Esophagus mucosa (tissue), 1 donor: Measurements from ENCODE around the gene SPSB2. TPM values are rescaled to one million over a fixed set of nuclear protein-coding genes. Genes with fewer than 3 reads are reported as not detected.
A peak's percentile ranks its signal among the peaks of the same experiment; 100 is the strongest.
"Not testable (repeated sequence)": the region's sequence is repeated elsewhere in the genome, so short reads cannot be mapped to it uniquely, and the experiment has no call there.

Experiments
- ATAC-seq: fragments of 200-7000 bp; cut with Tn5 transposase; one replicate; pipeline ENCODE4 v1.9.1; 2020
- total RNA-seq: library from RNA; stranded (reverse); gene quantifications from one replicate; pipeline ENCODE4 v1.2.4, GENCODE V29; 2023
- donor health status: DM: yes; HTN: yes; CAD: no.

Gene SPSB2
- total RNA-seq, 1 donor from 2014 or later: 6.4 TPM

GRCh38 chr12:6899837-6900519 is 26.9 kb upstream of the SPSB2 start:
- ATAC-seq: no peak

DNA sequence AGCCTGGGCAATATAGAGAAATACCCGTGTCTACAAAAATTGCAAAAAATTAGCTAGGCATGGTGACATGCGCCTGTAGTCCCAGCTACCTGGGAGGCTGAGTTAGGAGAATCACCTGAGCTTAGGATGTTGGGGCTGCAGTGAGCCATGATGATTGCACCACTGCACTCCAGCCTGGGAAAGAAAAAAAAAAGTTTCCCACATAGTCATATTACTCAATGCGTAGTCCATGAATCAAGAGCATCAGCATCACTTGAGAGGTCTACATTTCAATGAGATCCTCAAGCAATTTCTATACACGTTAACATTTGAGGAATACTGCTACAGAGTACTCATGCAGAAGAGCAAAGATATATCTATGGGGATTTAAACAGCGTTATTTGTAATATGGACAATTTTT is 26.3 kb upstream of the SPSB2 start:
- no peak for ATAC-seq

DNA sequence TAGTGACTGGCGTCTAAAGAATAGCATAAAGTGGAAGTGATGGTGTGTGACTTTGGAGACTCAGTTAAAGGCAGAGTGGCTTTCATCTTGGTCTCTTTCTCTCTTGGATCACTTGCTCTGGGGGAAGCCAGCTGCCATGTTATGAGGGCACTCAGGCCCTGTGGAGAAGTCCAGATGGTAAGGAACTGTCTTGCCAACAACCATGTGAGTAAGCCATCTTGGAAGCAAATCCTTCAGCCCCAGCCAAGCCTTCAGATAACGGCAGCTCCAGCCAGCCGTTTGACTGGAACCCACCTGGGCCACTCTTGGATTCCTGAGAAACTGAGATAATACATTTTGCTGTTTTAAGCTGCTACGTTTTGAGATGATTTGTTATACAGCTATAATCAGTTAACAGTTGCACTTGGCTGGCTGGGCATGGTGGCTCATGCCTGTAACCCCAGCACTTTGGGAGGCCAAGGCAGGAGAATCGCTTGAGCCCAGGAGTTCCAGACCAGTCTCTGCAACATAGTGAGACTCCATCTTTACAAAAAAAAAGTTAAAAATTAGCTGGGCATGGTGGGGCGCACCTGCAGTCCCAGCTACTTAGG is 23.8 kb upstream of the SPSB2 start:
- no peak for ATAC-seq

GRCh38 chr12:6894321-6894720 is 21.2 kb upstream of the SPSB2 start:
- no peak for ATAC-seq

- not testable (repeated sequence) for ATAC-seq
These were observed 19.6 kb upstream of the SPSB2 start for GRCh38 chr12:6892683-6893082.

DNA sequence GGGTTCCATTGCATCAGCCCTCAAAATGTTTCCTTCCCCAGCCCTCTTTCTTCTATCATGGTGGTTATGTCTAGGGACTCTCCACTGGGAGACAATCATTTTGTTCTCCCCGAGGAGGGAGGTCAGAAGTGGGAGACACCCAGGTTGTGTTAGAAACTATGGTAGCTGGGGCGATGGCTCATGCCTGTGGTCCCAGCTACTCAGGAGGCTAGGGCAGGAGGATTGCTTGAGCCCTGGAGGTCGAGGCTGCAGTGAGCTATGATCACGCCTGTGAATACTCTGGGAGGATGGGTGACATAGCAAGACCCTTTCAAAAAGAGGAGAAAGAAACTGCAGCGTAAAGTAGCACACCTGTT is 18.5 kb upstream of the SPSB2 start:
- ATAC-seq: peak; percentile 7

DNA sequence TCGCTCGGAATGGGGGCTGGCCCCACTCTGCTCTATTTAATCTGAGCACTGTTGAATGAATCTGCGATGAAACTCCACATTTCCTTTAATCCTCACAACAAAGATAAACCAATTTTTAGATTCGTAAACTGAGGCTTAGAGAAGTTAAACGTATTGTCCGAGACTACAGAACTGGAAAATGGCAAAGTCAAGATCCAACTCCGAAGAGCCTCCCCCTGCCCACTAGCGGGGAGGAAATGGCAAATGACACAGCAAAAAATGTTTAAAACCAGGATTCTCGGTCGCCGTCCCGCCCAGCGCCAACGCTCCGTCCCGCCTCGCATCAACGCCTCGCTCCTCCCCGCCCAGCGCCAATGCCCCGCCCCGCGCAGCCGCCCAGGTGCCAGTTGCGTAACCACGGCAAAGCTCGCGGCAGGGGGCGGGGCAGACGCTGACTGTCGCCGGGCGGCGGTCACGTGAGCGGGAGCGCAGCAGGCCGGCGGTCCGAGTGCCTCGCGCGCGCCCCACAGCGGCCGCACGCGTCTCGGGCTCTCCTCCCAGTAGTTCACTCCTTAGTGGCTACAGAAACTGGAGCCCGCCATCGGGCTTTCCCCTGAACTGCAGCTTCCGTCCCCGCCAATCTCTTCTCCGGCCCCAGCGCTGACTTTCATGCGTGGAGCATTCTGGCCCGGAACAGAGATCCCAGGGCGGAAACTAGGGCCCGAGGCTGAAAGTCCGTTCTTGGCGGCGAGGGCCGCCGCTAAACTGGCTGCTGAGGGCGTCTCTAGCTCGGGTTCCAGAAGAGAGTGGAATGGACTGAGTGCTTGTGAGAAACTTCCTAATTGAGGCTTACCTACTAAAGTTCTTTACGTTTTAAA is 17.9 kb upstream of the SPSB2 start:
- ATAC-seq: peak; percentile 98

GRCh38 chr12:6889775-6890573 is 16.9 kb upstream of the SPSB2 start:
- not testable (repeated sequence) for ATAC-seq

DNA sequence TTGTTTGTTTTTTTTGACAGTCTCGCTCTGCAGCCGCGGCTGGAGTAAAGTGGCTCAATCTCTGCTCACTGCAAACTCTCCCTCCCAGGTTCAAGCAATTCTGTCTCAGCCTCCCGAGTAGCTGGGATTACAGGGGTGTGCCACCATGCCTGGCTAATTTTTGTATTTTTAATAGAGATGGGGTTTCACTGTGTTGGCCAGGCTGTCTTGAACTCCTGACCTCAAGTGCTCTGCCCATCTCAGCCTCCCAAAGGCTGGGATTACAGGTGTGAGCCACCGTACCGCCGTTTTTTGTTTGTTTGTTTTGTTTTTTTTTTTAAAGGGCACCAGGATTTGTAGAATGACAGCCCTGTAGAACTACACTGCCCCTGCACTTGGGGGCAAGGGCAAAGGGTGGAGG is 15.7 kb upstream of the SPSB2 start:
- not testable (repeated sequence) for ATAC-seq

DNA sequence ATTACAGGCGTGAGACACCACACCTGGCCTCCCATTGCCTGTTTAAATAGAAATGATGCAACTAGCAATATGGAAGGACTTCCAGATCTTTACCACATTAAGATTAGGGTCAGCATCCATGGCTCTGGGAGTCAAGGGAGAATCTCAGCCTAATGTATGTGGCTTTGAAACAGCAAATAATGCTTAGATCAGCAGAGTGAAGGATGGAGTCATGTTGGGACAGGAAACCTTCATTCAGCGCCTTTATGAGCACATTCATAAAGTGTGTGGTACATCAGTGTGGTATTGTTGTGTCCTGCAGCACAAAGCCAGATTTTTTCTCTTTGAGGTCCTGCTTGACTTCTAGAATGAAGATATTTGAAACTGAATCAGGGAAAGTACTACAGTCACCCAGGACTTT is 15.3 kb upstream of the SPSB2 start:
- ATAC-seq: no peak

DNA sequence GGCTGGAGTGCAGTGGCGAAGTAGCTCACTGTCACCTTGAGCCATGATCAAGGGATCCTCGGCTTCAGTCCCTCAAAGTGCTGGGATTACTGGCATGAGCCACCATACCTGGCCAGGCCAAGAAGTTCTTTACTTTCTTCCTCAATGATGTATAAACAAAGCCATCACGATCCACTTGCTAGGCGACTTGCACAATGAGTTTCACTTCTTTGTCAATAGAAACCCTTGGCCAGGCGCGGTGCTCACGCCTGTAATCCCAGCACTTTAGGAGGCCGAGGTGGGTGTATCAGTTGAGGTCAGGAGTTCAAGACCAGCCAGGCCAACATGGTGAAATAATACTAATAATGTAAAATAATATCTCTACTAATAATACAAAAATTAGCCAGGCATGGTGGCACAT is 14.4 kb upstream of the SPSB2 start:
- ATAC-seq: no peak

- ATAC-seq: not testable (repeated sequence)
These were observed 13.3 kb upstream of the SPSB2 start for GRCh38 chr12:6886206-6886999.

GRCh38 chr12:6884539-6884938 is 11.4 kb upstream of the SPSB2 start:
- no peak for ATAC-seq

DNA sequence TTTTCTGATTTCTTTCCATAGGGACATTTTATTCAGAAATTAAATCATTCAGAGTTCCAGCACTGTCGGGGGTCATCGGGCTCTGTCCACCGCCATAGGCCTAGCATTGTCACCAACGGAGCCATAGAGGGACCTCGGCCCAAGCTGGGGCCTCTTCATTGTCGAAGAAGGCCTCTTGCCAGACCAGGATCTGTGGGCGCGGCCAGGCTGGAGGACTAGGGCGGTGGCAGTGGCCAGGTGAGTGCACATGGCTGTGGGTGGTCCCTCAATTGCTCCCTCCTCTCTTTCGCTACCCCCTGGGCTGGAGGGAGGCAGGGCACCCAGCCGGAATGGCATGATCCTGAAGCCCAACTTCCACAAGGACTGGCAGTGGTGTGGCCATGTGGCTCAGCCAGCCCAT is 10.6 kb upstream of the SPSB2 start:
- ATAC-seq: no peak

DNA sequence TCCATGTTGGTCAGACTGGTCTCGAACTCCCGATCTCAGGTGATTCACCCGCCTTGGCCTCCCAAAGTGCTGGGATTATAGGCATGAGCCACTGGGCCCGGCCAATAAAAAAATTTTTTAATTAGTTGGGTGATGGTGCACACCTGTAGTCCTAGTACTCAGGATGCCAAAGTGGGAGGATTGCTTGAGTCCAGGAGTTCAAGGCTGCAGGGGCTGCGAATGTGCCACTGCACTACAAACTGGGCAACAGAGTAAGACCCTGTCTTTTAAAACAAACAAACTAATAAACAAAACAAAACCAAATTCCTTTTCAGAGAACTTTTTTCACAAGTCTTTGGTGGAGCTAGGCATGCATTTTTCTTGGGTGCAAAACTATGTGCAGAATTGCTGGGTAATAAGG is 10.1 kb upstream of the SPSB2 start:
- ATAC-seq: no peak

DNA sequence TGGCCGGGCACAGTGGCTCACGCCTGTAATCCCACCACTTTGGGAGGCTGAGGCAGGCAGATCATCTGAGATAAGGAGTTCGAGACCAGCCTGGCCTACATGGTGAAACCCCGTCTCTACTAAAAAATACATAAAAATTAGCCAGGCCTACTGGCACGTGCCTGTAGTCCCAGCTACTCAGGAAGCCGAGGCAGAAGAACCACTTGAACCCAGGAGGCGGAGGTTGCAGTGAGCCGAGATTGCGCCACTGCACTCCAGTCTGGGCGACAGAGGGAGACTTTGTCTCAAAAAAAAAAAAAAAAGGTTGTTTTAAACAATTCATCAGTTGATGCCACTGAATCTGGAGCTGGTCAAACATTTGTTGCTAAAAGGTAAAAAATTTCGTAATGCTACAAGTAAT is 6.7 kb upstream of the SPSB2 start:
- ATAC-seq: not testable (repeated sequence)

DNA sequence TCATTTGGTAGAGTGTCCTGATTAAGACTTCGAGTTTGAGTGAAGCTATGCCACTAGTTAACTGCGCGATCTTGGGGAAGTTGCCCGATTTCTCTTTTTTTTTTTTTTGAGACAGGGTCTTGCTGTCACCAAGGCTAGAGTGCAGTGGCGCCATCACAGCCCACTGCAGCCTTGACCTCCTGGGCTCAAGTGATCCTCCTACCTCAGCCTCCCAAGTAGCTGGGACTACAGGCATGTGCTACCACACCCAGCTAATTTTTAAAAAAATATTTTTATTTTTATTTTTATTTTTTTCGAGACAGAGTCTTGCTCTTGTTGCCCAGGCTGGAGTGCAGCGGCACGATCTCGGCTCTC is 889 bp upstream of the SPSB2 start:
- ATAC-seq: not testable (repeated sequence)

GRCh38 chr12:6872073-6873048 is 742 bp downstream of the SPSB2 start:
- peak; percentile 60 for ATAC-seq

- ATAC-seq: peak; percentile 53
These were observed 1.8 kb downstream of the SPSB2 start for GRCh38 chr12:6871052-6871957.

DNA sequence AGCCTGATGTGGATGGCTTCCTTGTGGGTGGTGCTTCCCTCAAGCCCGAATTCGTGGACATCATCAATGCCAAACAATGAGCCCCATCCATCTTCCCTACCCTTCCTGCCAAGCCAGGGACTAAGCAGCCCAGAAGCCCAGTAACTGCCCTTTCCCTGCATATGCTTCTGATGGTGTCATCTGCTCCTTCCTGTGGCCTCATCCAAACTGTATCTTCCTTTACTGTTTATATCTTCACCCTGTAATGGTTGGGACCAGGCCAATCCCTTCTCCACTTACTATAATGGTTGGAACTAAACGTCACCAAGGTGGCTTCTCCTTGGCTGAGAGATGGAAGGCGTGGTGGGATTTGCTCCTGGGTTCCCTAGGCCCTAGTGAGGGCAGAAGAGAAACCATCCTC is 2.8 kb downstream of the SPSB2 start:
- ATAC-seq: not testable (repeated sequence)
